ENCODE data around the gene CERS2. TPM values are rescaled to one million over a fixed set of nuclear protein-coding genes. Genes with fewer than 3 reads are reported as not detected.

Gene CERS2
- polyA plus RNA-seq, 1 of the 3 experiments (the other 2 are of a cell fraction): 150 TPM

DNA sequence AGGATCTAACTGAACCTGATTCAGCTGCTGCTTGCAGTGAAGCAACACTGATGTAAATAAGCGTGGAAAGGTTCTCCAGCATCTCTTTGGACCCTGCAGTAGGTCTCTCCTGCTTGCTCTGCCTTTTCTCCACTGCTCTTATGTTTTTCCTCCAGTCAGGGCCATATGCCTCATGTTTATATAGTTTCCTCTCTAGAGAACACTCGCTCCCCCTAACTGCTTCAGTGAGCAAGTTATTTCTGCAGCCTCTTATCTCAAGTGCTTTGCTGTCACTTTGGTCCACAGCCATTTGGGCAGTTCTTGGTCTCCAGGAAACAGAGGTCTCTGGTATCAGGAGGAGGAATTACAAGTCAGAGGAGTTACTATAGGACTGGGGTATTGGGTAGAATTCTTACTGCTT lies 38.9 kb upstream of the CERS2 start:
- Histone ChIP-seq H3K79me2 (ENCODE audit: insufficient read depth) (peaks cover 14% of the 10 kb centered on the region; the same call in 1 of the 2 replicates), H3K4me3 (ENCODE audit: low read depth in 2 of 2, low read length in 1 of 2) (no peak overlapping the region), H2AFZ (ENCODE audit: low read depth) (no peak overlapping the region), H3K36me3 (replicated peaks in 1 of 2; ENCODE audit: control insufficient read depth in 1 of 2, insufficient read depth in 2 of 2, low read length in 1 of 2) (peaks cover 4 to 12% of the 10 kb centered on the region in 2 experiments), H3K27me3 (ENCODE audit: insufficient read depth) (no peaks in the 10 kb centered on the region), H3K9ac (no peak overlapping the region), H3K4me2 (no peak overlapping the region), H3K9me2 (no peaks in the 10 kb centered on the region), H4K20me1 (ENCODE audit: insufficient read depth) (no peaks in the 10 kb centered on the region), H3K27ac (ENCODE audit: low read depth in 2 of 2, low read length in 1 of 2) (no peak overlapping the region; a peak in 1 of 4 replicates), H3K9me3 (no peaks in the 10 kb centered on the region), H3F3A (replicated peaks; ENCODE audit: insufficient read depth) (no peaks in the 10 kb centered on the region), H3K4me1 (ENCODE audit: control insufficient read depth in 1 of 2, insufficient read depth in 2 of 2, low read depth in 1 of 2, low read length in 1 of 2) (peaks cover 4 to 6% of the 10 kb centered on the region in 2 experiments; a peak in 1 of 4 replicates)
- DNase-seq: no peak
- WGBS (ENCODE audit: low lambda C conversion rate): 98% methylated on average over 2 of the region's 2 CpGs
- POLR2A ChIA-PET: no interaction called here
- CTCF ChIA-PET: interaction anchor here (1.6 kb wide), 1 partner anchor 18 kb away, joined by 7 read pairs; no protein-coding TSS in a partner anchor
- no peak for TF ChIP-seq NRF1 (IDR thresholded peaks at IDR 0.05; ENCODE audit: low read depth, low read length)
- no peak for TF ChIP-seq RCOR1 (IDR thresholded peaks at IDR 0.05; ENCODE audit: low read length)
- TF ChIP-seq TAF1 (IDR thresholded peaks at IDR 0.05; ENCODE audit: borderline replicate concordance, low read depth, low read length): no peak
- no peak for TF ChIP-seq GATA2 (CRISPR knock-in tag; IDR thresholded peaks at IDR 0.05)

DNA sequence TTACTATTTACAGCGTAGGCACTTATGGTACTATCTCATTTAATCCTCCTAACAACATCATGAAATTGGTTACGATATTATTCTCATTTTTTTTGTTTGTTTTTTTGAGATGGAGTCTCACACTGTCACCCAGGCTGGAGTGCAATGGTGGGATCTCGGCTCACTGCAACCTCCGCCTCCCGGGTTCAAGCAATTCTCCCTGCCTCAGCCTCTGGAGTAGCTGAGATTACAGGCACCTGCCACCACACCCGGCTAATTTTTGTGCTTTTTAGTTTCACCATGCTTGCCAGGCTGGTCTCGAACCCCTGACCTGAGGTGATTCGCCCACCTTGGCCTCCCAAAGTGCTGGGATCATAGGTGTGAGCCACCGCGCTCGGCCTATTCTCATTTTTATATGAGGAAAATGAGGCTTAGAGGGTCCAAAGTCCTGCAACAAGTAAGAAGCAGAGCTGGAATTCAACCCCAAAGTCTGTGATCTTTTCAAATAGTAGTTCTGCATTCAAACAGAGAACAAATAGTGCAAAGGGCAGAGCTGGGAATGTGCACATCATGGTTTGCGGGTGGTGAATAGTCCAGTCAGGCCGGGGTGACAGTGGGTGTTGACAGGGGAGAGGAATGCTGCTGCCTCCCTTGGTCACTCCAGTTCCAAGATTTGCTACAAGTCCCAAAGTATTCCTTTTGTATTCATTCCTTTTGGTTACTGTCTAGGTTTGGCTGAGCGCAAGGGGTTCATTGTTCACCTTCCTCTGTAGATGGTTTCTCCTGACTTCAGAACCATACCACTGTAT lies 38.2 kb upstream of the CERS2 start:
- 93% methylated on average over 14 of the region's 14 CpGs for WGBS (ENCODE audit: low lambda C conversion rate)
- peaks cover 3 to 6% of the 10 kb centered on the region in 2 experiments for H3K36me3 ChIP-seq (replicated peaks in 1 of 2; ENCODE audit: control insufficient read depth in 1 of 2, insufficient read depth in 2 of 2, low read length in 1 of 2)
- ChIA-PET POLR2A (no interaction called here), CTCF (interaction anchor here (1.2 to 2.7 kb wide), 3 partner anchors 12 to 44 kb away, joined by 3 to 13 read pairs (median 7); no protein-coding TSS in a partner anchor)
- no peaks in the 10 kb centered on the region for H3K27me3 ChIP-seq (ENCODE audit: insufficient read depth)
- H3K27ac ChIP-seq (ENCODE audit: low read depth in 2 of 2, low read length in 1 of 2): no peak overlapping the region
- H3F3A ChIP-seq (replicated peaks; ENCODE audit: insufficient read depth): peaks cover under 1% of the 10 kb centered on the region
- H3K4me3 ChIP-seq (ENCODE audit: low read depth in 2 of 2, low read length in 1 of 2): no peak overlapping the region
- TF ChIP-seq TAF1 (IDR thresholded peaks at IDR 0.05; ENCODE audit: borderline replicate concordance, low read depth, low read length) (no peak), FOSL2 (IDR thresholded peaks at IDR 0.05; ENCODE audit: borderline replicate concordance, low read depth) (no peak), TCF12 (IDR thresholded peaks at IDR 0.05) (no peak), CHD2 (IDR thresholded peaks at IDR 0.05; ENCODE audit: low read length, partially characterized antibody) (no peak), NFIC (IDR thresholded peaks at IDR 0.05; ENCODE audit: borderline replicate concordance) (no peak), TEAD4 (IDR thresholded peaks at IDR 0.05; ENCODE audit: borderline replicate concordance, insufficient read depth) (no peak), NRF1 (IDR thresholded peaks at IDR 0.05; ENCODE audit: low read depth, low read length) (no peak), RAD21 (IDR thresholded peaks at IDR 0.05; ENCODE audit: low read length) (no peak), FOXM1 (IDR thresholded peaks at IDR 0.05; ENCODE audit: low read depth) (no peak), MEF2A (IDR thresholded peaks at IDR 0.05; ENCODE audit: borderline replicate concordance, low read depth) (no peak)
- TF ChIP-seq, protein P1, sequence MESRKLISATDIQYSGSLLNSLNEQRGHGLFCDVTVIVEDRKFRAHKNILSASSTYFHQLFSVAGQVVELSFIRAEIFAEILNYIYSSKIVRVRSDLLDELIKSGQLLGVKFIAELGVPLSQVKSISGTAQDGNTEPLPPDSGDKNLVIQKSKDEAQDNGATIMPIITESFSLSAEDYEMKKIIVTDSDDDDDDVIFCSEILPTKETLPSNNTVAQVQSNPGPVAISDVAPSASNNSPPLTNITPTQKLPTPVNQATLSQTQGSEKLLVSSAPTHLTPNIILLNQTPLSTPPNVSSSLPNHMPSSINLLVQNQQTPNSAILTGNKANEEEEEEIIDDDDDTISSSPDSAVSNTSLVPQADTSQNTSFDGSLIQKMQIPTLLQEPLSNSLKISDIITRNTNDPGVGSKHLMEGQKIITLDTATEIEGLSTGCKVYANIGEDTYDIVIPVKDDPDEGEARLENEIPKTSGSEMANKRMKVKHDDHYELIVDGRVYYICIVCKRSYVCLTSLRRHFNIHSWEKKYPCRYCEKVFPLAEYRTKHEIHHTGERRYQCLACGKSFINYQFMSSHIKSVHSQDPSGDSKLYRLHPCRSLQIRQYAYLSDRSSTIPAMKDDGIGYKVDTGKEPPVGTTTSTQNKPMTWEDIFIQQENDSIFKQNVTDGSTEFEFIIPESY (IDR thresholded peaks at IDR 0.05; ENCODE audit: borderline replicate concordance, low read depth): no peak
- TF ChIP-seq, protein P2, sequence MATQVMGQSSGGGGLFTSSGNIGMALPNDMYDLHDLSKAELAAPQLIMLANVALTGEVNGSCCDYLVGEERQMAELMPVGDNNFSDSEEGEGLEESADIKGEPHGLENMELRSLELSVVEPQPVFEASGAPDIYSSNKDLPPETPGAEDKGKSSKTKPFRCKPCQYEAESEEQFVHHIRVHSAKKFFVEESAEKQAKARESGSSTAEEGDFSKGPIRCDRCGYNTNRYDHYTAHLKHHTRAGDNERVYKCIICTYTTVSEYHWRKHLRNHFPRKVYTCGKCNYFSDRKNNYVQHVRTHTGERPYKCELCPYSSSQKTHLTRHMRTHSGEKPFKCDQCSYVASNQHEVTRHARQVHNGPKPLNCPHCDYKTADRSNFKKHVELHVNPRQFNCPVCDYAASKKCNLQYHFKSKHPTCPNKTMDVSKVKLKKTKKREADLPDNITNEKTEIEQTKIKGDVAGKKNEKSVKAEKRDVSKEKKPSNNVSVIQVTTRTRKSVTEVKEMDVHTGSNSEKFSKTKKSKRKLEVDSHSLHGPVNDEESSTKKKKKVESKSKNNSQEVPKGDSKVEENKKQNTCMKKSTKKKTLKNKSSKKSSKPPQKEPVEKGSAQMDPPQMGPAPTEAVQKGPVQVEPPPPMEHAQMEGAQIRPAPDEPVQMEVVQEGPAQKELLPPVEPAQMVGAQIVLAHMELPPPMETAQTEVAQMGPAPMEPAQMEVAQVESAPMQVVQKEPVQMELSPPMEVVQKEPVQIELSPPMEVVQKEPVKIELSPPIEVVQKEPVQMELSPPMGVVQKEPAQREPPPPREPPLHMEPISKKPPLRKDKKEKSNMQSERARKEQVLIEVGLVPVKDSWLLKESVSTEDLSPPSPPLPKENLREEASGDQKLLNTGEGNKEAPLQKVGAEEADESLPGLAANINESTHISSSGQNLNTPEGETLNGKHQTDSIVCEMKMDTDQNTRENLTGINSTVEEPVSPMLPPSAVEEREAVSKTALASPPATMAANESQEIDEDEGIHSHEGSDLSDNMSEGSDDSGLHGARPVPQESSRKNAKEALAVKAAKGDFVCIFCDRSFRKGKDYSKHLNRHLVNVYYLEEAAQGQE (IDR thresholded peaks at IDR 0.05; ENCODE audit: low read depth, low read length): no peak
- peaks cover 5 to 6% of the 10 kb centered on the region in 2 experiments; a peak in 1 of 4 replicates for H3K4me1 ChIP-seq (ENCODE audit: control insufficient read depth in 1 of 2, insufficient read depth in 2 of 2, low read depth in 1 of 2, low read length in 1 of 2)
- H3K9me3 ChIP-seq: no peaks in the 10 kb centered on the region
- DNase-seq: no peak
- H3K4me2 ChIP-seq: no peak overlapping the region
- H3K9me2 ChIP-seq: no peaks in the 10 kb centered on the region
- no peak overlapping the region for H2AFZ ChIP-seq (ENCODE audit: low read depth)
- peaks cover 15% of the 10 kb centered on the region; the same call in 1 of the 2 replicates for H3K79me2 ChIP-seq (ENCODE audit: insufficient read depth)
- no peaks in the 10 kb centered on the region for H4K20me1 ChIP-seq (ENCODE audit: insufficient read depth)
- H3K9ac ChIP-seq: no peak overlapping the region
